ENCODE results near the gene CNGA2. TPM values are rescaled to one million over a fixed set of nuclear protein-coding genes. Genes with fewer than 3 reads are reported as not detected.
A peak's percentile ranks its signal among the peaks of the same experiment; 100 is the strongest.

Gene CNGA2
- total RNA-seq, 4 donors from 2014 or later: not detected

DNA sequence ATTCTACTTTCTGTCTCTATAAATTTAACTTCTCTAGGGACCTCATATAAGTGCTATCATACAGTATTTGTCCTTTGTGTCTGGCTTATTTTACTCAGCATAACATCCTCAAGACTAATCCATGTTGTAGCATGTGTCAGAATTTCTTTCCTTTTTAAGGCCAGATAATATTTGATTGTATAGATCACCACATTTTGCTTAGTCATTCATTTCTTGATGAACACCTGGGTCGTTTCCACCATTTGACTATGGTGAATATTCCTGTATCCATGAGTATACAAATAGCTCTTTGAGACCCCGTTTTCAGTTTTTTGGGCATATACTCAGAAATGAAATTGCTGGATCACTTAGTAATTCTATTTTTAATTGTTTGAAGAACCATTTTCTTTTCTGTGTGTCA lies 12.0 kb downstream of the CNGA2 start:
- no peak for DNase-seq
- intact Hi-C loops (cut with DNase I; ENCODE audit: low total_unique reads): no loop called here

DNA sequence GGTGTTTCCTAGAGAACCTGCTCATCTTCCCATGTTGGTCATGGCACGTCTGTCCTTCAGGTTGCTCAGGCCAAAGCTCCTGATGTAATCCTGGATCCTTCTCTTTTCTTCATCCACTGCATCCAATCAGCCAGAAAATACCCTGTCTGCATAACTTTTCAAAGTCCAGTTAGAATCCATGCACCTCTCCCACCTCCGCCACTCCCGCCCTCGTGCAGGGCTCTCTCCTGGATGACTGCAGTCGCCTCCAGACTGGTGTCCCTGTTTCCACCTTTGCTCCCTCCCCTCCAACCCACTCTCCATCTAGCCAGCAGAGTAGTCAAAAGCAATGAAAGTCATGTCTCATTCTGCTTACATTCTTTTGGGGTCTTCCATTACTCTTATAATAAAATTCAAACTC lies 16.0 kb downstream of the CNGA2 start:
- DNase-seq: no peak
- Histone ChIP-seq H3K4me1 (no peaks in the 10 kb centered on the region), H3K9me3 (no peaks in the 10 kb centered on the region), H3K27ac (no peak overlapping the region), H3K27me3 (no peaks in the 10 kb centered on the region), H3K36me3 (no peaks in the 10 kb centered on the region), H3K4me3 (no peak overlapping the region)
- TF ChIP-seq POLR2A (IDR thresholded peaks at IDR 0.05): no peak
- TF ChIP-seq, protein P1, sequence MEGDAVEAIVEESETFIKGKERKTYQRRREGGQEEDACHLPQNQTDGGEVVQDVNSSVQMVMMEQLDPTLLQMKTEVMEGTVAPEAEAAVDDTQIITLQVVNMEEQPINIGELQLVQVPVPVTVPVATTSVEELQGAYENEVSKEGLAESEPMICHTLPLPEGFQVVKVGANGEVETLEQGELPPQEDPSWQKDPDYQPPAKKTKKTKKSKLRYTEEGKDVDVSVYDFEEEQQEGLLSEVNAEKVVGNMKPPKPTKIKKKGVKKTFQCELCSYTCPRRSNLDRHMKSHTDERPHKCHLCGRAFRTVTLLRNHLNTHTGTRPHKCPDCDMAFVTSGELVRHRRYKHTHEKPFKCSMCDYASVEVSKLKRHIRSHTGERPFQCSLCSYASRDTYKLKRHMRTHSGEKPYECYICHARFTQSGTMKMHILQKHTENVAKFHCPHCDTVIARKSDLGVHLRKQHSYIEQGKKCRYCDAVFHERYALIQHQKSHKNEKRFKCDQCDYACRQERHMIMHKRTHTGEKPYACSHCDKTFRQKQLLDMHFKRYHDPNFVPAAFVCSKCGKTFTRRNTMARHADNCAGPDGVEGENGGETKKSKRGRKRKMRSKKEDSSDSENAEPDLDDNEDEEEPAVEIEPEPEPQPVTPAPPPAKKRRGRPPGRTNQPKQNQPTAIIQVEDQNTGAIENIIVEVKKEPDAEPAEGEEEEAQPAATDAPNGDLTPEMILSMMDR (IDR thresholded peaks at IDR 0.05): no peak
- intact Hi-C loops (cut with DNase I; ENCODE audit: low total_unique reads): no loop called here

More for the DNA sequence above, 12.0 kb downstream of the CNGA2 start:
- Histone ChIP-seq H3K36me3 (no peaks in the 10 kb centered on the region), H3K4me3 (no peak overlapping the region), H3K27ac (no peak overlapping the region), H3K4me1 (no peaks in the 10 kb centered on the region), H3K9me3 (no peaks in the 10 kb centered on the region), H3K27me3 (no peaks in the 10 kb centered on the region)
- no peak for TF ChIP-seq POLR2A (IDR thresholded peaks at IDR 0.05)
- TF ChIP-seq, protein P1 (IDR thresholded peaks at IDR 0.05): no peak

DNA sequence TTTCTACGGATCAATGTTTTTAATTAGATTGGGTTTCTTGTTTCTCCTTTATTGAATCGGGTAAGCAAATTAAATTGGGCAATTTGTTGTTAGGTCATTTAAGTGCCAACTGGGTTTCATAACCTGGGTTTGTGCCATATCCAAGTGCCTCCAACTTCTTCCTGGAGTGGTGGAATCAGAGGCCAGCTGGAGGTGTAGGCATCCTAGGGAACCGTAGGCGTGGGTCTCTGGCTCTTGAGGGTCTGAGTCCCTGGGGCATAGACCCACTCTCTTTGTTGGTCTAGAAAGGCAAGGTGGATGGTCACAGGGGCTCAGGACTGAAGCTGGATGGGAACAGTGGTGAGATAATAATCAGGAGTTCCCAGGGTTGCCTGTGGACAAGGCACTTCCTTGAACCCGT lies 18.3 kb downstream of the CNGA2 start:
- Histone ChIP-seq H3K36me3 (no peaks in the 10 kb centered on the region), H3K27ac (no peak overlapping the region), H3K9me3 (no peaks in the 10 kb centered on the region), H3K27me3 (no peaks in the 10 kb centered on the region), H3K4me1 (no peaks in the 10 kb centered on the region), H3K4me3 (no peak overlapping the region)
- TF ChIP-seq, protein P1 (IDR thresholded peaks at IDR 0.05): no peak
- TF ChIP-seq POLR2A (IDR thresholded peaks at IDR 0.05): no peak
- DNase-seq: no peak
- intact Hi-C loops (cut with DNase I; ENCODE audit: low total_unique reads): no loop called here

DNA sequence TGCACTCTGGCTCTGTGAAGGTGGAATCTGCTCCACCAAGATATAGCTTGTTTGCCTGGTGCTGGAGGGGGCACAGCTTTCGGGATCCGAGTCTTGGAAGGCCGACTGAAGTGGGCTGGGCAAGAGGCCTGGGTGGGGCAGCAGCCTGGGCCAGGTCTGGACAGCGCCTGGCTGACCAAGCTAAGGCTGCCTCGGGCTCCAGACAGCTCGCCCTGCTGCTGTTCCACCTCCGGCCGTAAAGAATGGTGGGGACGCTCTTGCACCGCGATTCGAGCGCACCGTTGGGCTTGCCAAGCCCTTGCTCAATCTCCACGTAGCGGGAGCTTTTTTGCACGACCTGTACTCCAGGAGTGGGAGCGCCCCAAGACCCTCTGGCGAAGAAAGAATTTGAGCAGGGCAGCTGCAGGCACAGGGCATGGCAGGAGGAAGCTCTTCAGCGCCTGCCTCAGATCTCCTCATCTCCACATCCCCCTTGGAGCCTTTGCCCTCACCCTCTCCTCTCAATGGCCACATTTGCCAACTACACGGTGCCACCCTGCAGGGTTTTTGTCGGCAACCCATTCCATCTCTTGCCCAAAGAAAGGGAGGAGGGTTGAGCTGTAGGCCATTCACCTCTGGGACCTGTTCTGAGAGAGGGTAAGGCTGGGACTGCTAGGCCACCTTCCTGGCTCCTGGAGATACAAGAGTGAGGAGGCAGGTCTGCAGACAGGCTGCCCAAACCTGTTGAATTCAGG lies 18.9 kb downstream of the CNGA2 start:
- intact Hi-C loops (cut with DNase I; ENCODE audit: low total_unique reads): no loop called here
- TF ChIP-seq POLR2A (IDR thresholded peaks at IDR 0.05): no peak
- TF ChIP-seq, protein P1 (IDR thresholded peaks at IDR 0.05): peak; percentile 57 to 80 (median 70)

DNA sequence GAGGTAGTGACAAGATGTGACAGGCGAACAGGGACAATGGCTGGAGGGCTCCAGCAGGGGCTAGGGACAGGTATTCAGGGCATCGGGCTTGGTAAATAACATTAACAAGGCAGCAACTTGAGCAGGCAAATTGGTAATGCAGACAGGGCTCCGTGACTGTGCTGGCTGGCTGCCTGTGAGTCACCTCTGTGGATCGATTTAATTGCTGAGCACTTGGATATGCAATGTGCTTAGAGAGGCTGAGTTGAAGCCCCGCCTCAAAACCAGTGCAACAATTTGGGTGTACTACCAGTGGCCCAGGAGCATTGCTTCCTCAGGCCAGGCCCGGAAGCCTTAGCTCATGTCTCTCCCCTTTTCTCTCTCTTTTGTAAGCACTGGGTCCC lies 19.5 kb downstream of the CNGA2 start:
- Histone ChIP-seq H3K27me3 (no peaks in the 10 kb centered on the region), H3K9me3 (no peaks in the 10 kb centered on the region), H3K4me1 (no peaks in the 10 kb centered on the region), H3K36me3 (no peaks in the 10 kb centered on the region), H3K4me3 (no peak overlapping the region), H3K27ac (no peak overlapping the region)
- DNase-seq: peak in 1 of 2 donors; percentile 22
- TF ChIP-seq POLR2A (IDR thresholded peaks at IDR 0.05): no peak
- TF ChIP-seq, protein P1 (IDR thresholded peaks at IDR 0.05): no peak
- intact Hi-C loops (cut with DNase I; ENCODE audit: low total_unique reads): no loop called here

More for the DNA sequence above, 18.9 kb downstream of the CNGA2 start:
- H3K4me1 ChIP-seq: no peaks in the 10 kb centered on the region
- peak; percentile 31 to 59 for DNase-seq
- H3K27me3 ChIP-seq: no peaks in the 10 kb centered on the region
- no peaks in the 10 kb centered on the region for H3K36me3 ChIP-seq
- no peak overlapping the region for H3K4me3 ChIP-seq
- H3K27ac ChIP-seq: no peak overlapping the region
- no peaks in the 10 kb centered on the region for H3K9me3 ChIP-seq

Measured in uterus (tissue), 4 donors.